22Rv1 (cell line): Measurements from ENCODE around the gene SLC39A11.

ENCODE experiments used
- CTCF ChIP-seq: fragments of 450-650 bp; IDR thresholded peaks from 2 replicates; pipeline ENCODE4 v1.5.1; 2017; ENCODE audit warnings: mild to moderate bottlenecking
- ZFX ChIP-seq: fragments of 450-650 bp; IDR thresholded peaks from 2 replicates; pipeline ENCODE4 v1.6.1; 2017; ENCODE audit warnings: antibody characterized with exemption, borderline replicate concordance

- no peak for TF ChIP-seq CTCF
- no peak for TF ChIP-seq ZFX
Observed at GRCh38 chr17:72624226-72624625, 468.3 kb downstream of the SLC39A11 start.
